ENCODE data around the gene F10. TPM values are rescaled to one million over a fixed set of nuclear protein-coding genes. Genes with fewer than 3 reads are reported as not detected.

Gene F10
- total RNA-seq, 8 experiments from 2014 or later = 0.14 to 1.3 (median 0.57) TPM; not detected in 1

DNA sequence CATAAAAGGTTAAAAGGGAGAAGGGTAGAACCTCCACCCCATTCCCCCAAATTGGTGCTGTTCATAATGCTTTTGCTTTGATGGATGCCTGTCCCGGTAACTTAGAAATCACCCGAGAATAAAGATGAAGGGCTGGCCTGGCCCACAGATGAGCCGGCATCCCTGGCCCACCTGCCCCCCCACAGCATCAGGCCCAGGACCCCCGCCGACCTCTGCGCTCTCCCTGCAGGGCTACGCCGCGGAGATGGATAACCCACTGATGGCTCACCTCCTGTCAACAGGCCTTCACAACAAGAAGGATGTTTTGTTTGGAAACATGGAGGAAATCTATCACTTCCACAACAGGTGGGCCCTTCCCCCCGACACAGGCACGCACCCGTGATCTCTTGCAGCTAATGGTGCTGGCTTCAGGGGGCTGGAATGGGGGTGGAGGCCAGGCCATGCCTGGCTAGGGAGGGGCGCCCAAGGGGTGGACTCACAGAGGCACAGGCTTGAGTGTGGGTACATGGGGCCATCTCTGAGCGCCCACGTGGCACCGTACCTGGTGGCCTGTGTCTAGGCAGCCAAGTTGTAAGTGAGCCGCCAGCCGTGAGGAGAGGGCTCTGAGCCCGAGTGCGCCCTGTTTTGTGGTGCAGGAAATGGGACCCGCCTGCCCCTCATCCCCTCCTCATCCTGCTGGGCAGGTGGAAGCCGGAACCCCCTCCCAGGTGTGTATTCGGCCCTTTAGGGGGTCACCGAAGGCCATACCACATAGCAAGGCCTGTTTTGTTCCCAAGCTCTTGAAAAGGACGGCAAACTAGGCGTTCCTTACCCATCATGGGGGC, 40.2 kb upstream of the F10 start:
- in situ Hi-C loops (cut with MboI; ENCODE audit: low pct_unique_long_range_greater_than_20kb in 2 of 9, low sequenced_read_pairs in 9 of 9, unreplicated experiment in 9 of 9) = no loop called here
- WGBS, 10 experiments = 60 to 92% methylated on average over 2 to 7 of the region's 26 CpGs; no CpG with 5 or more reads in 8 of the 10 experiments
- no peak overlapping the region for H3K4me3 ChIP-seq
- ATAC-seq (replicated peaks in 6 of 8) = no peak
- H3K27ac ChIP-seq = no peak overlapping the region
- peaks cover 2 to 9% of the 10 kb centered on the region in 2 donors for H3K4me1 ChIP-seq (replicated peaks in 1 of 2)

DNA sequence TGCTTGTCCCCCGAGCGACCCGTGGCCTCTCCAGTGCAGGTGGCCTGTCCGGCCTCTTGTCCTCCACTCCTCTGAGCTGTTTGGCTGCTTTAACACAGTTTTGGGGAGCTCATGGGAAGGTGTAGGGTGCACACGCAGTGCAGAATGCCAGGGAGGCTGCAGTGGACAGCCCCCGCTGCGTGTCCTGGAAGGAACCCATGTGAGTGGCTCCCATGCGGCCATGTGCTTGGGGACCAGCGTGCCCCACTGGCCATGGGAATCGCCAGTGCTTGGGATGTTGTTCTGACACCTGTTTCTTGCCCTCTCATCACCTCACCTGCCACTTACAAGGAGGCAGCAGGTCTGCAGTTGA, 39.6 kb upstream of the F10 start:
- ATAC-seq (replicated peaks in 6 of 8) = no peak
- Histone ChIP-seq H3K27ac (no peak overlapping the region), H3K4me3 (no peak overlapping the region), H3K4me1 (replicated peaks in 1 of 2) (peaks cover 2 to 9% of the 10 kb centered on the region in 2 donors)
- in situ Hi-C loops (cut with MboI; ENCODE audit: low pct_unique_long_range_greater_than_20kb in 2 of 9, low sequenced_read_pairs in 9 of 9, unreplicated experiment in 9 of 9) = no loop called here
- 0 to 90% (median 78%) methylated on average over 1 to 6 of the region's 10 CpGs; no CpG with 5 or more reads in 6 of the 10 experiments for WGBS, 10 experiments

DNA sequence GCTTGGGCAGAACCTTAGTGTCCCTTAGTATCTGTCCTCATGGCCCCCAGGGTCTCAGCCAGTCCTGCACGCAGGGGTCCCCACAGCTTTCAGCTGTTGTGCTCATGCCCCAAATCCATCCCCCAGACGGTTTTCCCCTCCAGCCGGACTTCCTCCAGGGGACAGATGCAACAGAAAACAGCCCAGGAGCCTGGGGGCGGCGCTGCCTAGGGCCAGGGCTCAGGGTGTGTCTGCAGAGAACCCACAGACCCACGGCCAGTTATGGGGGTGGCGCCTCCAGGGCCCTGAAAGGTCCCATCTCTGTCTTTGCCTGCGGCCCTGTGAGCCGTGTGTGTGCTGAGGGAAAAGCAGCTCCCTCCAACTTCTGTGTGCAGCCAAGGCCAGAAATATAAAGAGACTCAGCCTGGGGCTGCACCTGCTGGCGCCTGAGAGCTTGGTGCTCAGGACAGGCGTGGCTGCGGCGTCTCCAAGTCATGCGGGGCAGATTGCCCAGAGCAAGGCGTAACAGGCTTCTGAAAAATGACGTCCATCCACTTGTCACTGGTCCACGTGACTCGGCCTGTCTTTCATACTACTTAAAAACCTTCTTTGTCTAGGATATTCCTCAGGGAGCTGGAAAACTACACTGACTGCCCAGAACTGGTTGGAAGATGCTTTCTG, 39.1 kb upstream of the F10 start:
- in situ Hi-C loops (cut with MboI; ENCODE audit: low pct_unique_long_range_greater_than_20kb in 2 of 9, low sequenced_read_pairs in 9 of 9, unreplicated experiment in 9 of 9) = no loop called here
- peak; percentile 63 to 98 (median 79) for ATAC-seq (replicated peaks in 6 of 8)
- H3K27ac ChIP-seq = no peak overlapping the region
- WGBS, 10 experiments = 0 to 87% (median 62%) methylated on average over 1 to 10 of the region's 18 CpGs; no CpG with 5 or more reads in 4 of the 10 experiments
- no peak overlapping the region for H3K4me3 ChIP-seq
- peaks cover 2 to 9% of the 10 kb centered on the region in 2 donors for H3K4me1 ChIP-seq (replicated peaks in 1 of 2)

DNA sequence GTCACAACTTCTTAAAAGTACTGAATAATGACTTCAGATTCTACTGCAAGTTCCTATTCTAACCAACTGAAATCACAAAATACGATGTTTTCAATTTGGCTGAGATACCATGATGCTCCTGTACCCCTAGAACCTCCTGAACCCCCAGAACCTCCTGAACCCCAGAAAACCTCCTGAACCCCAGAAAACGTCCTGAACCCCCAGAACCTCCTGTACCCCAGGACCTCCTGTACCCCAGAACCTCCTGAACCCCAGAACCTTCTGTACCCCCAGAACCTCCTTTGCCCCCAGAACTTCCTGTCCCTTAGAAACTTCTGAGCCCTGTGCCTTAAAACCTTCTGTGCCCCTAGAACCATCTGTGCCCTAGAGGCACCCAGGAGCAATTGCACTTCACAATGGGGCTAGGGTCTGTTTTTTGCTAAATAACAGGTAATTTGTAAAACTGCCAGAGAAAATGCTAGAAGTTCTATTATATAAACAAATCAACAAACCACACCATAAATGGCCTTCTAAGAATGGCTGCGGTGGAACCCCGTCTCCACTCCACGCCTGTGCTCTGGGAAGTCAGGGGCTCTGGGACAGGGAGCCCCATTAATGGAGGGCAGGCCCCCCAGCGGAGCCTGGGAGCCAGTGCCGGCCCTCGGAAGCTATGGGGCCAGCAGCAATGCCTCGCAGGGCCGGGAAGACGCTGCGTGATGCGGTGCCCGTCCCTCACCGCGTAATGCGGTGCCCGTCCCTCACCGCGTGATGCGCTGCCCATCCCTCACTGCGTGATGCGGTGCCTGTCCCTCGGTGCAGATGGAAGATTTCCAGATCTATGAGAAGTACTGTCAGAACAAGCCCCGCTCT, 38.3 kb upstream of the F10 start:
- ATAC-seq (replicated peaks in 6 of 8) = no peak
- 65 to 100% (median 85%) methylated on average over 1 to 17 of the region's 25 CpGs; no CpG with 5 or more reads in 4 of the 10 experiments for WGBS, 10 experiments
- in situ Hi-C loops (cut with MboI; ENCODE audit: low pct_unique_long_range_greater_than_20kb in 2 of 9, low sequenced_read_pairs in 9 of 9, unreplicated experiment in 9 of 9) = no loop called here
- Histone ChIP-seq H3K4me3 (no peak overlapping the region), H3K4me1 (replicated peaks in 1 of 2) (peaks cover 2 to 9% of the 10 kb centered on the region in 2 donors), H3K27ac (no peak overlapping the region)

DNA sequence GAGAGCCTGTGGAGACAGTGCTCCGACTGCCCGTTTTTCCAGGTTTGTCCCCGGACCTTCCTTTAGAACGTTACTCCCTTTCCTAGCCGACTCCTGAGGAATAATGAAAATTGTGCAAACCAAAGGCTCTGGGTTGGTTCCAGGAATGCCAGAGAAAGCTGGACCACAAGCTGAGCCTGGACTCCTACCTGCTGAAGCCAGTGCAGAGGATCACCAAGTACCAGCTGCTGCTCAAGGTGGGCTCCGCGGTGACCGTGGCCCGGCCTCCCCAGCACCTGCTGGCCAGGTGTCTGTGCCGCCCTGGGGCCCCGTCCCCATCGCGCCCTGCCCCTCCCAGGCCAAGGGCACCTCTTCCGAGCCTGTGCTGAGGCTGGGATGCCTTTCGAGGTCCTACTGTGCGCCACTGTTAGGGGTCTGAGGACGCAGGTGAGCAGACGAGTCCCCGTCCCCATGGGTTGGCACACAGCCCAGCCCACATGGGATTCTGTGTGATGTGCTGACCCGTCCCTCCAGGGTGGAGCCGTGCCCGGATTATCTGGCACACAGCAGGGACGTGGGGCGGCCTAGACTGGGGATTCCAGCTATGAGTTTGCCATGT, 37.6 kb upstream of the F10 start:
- peaks cover 2 to 9% of the 10 kb centered on the region in 2 donors for H3K4me1 ChIP-seq (replicated peaks in 1 of 2)
- in situ Hi-C loops (cut with MboI; ENCODE audit: low pct_unique_long_range_greater_than_20kb in 2 of 9, low sequenced_read_pairs in 9 of 9, unreplicated experiment in 9 of 9) = no loop called here
- no peak overlapping the region for H3K27ac ChIP-seq
- ATAC-seq (replicated peaks in 6 of 8) = no peak
- WGBS, 10 experiments = 41 to 96% (median 75%) methylated on average over 3 to 5 of the region's 24 CpGs; no CpG with 5 or more reads in 6 of the 10 experiments
- no peak overlapping the region for H3K4me3 ChIP-seq

DNA sequence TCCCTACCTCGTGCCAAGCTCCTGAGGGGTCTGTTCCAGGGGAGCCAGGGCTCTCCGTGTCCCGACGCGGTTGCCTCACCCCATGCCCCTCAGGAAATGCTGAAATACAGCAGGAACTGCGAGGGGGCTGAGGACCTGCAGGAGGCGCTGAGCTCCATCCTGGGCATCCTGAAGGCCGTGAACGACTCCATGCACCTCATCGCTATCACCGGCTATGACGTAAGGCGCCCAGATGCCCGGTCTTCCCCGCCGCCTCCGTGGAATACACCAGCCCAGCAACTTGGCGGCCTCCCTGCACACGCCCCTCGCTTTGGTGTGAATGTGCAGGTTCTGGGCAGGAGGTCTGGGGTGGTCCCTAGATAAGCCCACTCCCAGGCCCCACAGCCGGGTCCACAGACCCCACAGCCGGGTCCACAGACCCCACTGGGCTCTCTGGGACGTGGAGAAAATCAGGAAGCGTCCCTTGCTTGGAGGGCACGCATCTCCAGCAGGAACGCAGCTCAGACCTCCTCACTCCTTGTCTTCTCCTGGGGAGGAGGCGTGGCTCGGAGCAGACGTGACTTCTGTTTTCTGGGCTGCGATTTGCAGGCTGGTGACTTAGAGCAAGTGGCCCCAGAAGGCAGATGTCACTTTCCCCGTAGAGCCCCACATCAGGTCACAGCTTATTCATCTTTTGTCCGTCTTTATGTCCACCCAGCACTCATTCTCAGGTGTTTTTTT, 36.4 kb upstream of the F10 start:
- no peak overlapping the region for H3K27ac ChIP-seq
- H3K4me1 ChIP-seq (replicated peaks in 1 of 2) = peaks cover 2 to 9% of the 10 kb centered on the region in 2 donors
- H3K4me3 ChIP-seq = no peak overlapping the region
- no peak for ATAC-seq (replicated peaks in 6 of 8)
- in situ Hi-C loops (cut with MboI; ENCODE audit: low pct_unique_long_range_greater_than_20kb in 2 of 9, low sequenced_read_pairs in 9 of 9, unreplicated experiment in 9 of 9) = no loop called here
- 20 to 95% (median 73%) methylated on average over 1 to 13 of the region's 32 CpGs; no CpG with 5 or more reads in 6 of the 10 experiments for WGBS, 10 experiments

DNA sequence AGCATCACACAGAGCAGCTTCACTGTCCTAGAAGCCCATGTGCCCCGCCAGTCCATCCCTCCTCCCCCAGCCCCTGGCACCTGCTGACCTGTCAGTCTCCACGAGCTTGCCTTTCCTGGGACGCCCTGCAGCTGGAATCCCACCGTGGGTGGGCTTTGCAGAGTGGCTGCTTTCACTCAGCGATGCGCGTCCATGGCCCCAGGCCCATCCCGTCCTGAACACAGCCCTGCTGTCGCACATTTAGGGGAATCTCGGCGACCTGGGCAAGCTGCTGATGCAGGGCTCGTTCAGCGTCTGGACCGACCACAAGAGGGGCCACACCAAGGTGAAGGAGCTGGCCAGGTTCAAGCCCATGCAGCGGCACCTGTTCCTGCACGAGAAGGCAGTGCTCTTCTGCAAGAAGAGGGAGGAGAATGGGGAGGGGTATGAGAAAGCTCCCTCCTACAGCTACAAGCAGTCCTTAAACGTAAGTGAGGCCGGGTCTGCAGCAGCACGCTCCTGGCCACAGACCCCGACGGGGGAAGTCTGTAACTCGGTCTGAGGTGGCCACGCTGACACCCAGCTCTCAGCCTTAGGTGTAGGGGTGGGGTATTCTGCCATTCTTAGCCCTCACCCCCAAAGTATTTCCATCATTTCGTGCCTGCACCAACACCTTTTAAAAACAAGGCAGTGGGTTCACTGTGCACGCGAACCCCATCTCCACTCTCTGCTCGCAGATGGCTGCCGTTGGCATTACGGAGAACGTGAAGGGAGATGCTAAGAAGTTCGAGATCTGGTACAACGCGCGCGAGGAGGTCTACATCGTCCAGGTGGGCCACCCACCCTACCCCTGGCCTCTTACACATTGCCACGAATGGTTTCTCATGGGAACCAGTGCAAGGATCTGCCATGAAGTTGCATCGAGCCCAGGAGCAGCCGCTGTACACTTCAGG, 35.3 kb upstream of the F10 start:
- Histone ChIP-seq H3K4me3 (no peak overlapping the region), H3K27ac (no peak overlapping the region), H3K4me1 (replicated peaks in 1 of 2) (peaks cover 2 to 9% of the 10 kb centered on the region in 2 donors)
- ATAC-seq (replicated peaks in 6 of 8) = no peak
- in situ Hi-C loops (cut with MboI; ENCODE audit: low pct_unique_long_range_greater_than_20kb in 2 of 9, low sequenced_read_pairs in 9 of 9, unreplicated experiment in 9 of 9) = no loop called here
- WGBS, 10 experiments = 52 to 100% (median 85%) methylated on average over 1 to 15 of the region's 39 CpGs; no CpG with 5 or more reads in 1 of the 10 experiments

DNA sequence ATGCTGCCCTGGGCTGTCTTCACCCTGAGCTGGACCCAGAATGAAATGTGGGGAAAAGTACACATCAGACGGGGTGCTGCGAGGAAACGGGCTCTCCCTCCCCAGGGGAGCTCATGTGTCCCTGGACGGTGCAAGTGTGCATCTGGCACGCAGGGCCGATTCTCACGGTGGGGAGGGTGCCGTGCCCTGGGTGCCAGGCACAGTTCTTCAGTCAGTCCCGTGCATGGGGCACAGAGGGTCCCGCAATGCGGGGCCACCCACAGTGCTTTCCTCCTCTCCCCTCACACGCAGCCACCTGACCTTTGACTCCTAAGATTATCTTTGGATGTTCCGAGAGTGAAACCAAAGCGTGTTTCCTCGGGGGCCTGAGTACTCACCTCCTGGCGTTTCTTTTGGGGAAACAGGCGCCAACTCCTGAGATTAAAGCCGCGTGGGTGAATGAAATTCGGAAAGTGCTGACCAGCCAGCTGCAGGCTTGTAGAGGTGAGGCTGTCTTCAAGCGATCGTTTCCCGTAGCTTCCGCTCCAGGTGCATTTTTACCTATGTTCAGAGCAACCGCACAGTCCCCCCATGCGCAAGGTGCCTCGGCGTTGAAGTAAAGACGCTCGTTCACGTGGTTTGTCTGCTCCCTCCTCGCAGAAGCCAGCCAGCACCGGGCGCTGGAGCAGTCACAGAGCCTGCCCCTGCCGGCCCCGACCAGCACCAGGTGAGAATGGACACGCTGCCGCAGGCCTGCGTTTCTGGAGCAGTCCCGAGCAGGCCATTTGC, 34.5 kb upstream of the F10 start:
- Histone ChIP-seq H3K4me1 (replicated peaks in 1 of 2) (peaks cover 2 to 9% of the 10 kb centered on the region in 2 donors), H3K27ac (no peak overlapping the region), H3K4me3 (no peak overlapping the region)
- in situ Hi-C loops (cut with MboI; ENCODE audit: low pct_unique_long_range_greater_than_20kb in 2 of 9, low sequenced_read_pairs in 9 of 9, unreplicated experiment in 9 of 9) = no loop called here
- WGBS, 10 experiments = 79 to 93% (median 86%) methylated on average over 3 to 24 of the region's 40 CpGs; no CpG with 5 or more reads in 4 of the 10 experiments
- ATAC-seq (replicated peaks in 6 of 8) = no peak

DNA sequence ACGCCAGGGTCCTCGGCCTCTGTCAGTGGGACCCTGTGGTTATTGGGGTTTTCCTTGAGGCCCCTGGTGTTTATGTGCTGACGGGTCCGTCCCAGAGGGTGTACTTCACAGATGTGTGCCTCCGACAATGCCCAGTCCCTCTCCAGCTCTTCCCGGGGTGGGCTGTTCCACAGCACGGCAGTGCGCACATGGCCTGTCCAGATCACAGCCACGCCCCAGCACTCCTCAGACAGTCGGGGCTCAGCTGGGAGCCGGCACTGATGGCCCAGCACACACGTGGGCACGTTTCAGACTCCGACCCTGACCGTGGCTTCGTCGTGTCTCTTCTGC, 33.9 kb upstream of the F10 start:
- in situ Hi-C loops (cut with MboI; ENCODE audit: low pct_unique_long_range_greater_than_20kb in 2 of 9, low sequenced_read_pairs in 9 of 9, unreplicated experiment in 9 of 9) = no loop called here
- peaks cover 2 to 7% of the 10 kb centered on the region in 2 donors for H3K4me1 ChIP-seq (replicated peaks in 1 of 2)
- no peak overlapping the region for H3K27ac ChIP-seq
- H3K4me3 ChIP-seq = no peak overlapping the region
- no peak for ATAC-seq (replicated peaks in 6 of 8)
- WGBS, 10 experiments = 40 to 100% (median 83%) methylated on average over 1 to 5 of the region's 17 CpGs; no CpG with 5 or more reads in 2 of the 10 experiments

DNA sequence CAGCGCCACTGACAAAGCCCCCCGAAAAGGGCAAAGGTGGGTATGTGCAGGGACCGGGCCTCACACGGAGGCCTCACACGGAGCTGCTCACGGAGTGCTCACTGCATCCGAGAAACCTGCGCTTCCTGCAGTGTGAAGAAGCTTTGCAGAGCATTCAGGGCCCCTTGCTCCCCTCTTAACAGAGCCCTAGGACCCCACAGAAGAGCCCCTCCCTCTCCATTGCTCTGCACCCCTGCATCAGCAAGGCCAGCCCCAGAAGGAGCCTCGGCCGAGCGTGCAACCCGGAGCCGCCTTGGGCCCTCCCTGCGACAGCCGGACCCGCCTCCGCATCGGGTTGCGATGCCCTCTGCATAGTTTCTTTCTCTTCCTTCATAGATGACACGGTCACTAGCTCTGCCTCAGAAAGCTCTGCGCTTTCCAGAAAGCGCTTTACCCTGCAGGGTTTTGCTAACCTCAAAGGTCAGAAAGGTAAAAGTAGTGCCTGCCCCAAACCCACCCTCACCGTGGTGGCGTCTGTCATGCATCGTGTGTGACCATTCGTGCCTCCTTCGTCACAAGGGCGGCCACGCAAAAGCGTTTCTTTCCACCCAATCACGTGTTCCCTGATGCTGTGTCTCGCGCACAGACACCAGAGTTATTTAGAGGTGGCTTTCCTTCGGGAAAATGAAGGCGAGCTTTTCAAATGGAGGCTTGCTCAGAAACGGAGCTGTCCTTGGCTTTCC, 32.7 kb upstream of the F10 start:
- Histone ChIP-seq H3K4me3 (no peak overlapping the region), H3K27ac (no peak overlapping the region), H3K4me1 (replicated peaks in 1 of 2) (no peaks in the 10 kb centered on the region)
- ATAC-seq (replicated peaks in 6 of 8) = no peak
- in situ Hi-C loops (cut with MboI; ENCODE audit: low pct_unique_long_range_greater_than_20kb in 2 of 9, low sequenced_read_pairs in 9 of 9, unreplicated experiment in 9 of 9) = no loop called here
- WGBS, 10 experiments = 40 to 87% (median 68%) methylated on average over 1 to 11 of the region's 36 CpGs; no CpG with 5 or more reads in 2 of the 10 experiments
